Stimulated activated CD4-positive, alpha-beta T cell treated with anti-CD3 and anti-CD28 coated beads, Interleukin-1b, Interleukin-23, amount 100 ng/mL, for 4 hours (primary cell): ENCODE results near the gene TMOD2.

Experiments used
- DNase-seq, 2 donors: peaks; one replicate each; pipeline ENCODE4 v3.0.0-alpha.2; 2020; ENCODE audit warnings: low read depth in 2 of 2

The TMOD2 gene

DNA sequence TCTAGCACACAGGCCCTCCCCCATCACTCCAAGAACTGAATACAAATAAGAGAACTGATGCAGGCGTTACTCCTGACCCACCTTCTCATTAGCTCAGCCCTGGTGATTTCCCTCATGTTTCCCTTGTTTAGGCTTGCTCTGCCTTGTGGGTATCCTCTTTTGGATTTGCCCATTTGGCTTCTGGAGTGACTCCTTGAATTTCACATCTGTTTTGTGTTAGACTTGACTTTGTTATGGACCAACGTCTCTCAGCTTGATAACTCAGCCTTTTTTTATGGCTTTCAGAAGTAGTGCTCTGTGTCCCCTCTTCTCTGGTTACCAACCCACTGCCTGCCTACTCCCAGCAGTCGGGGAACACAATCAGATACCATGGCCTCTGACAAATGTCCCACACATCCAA lies 66.8 kb downstream of the TMOD2 start:
- DNase-seq, result no peak

DNA sequence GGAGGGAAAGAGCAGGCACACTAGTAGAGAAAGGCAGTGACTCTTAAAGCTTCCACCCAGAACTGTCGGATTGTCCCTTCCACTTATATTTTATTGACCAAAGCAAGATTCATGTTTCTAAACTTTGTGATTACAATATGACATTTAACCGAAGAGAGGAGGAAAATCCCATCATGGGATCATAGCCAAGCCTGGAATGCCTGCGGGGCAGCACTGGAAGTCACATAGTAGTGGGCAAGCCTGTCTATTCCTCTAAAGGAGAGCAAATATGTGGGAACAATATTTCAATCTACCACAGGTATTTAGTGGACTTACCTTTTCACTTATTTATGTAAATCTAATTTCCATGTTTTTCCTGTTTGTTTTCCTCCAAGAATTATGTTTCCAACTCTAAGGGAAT lies 74.3 kb downstream of the TMOD2 start:
- DNase-seq, result no peak

GRCh38 chr15:51828621-51829375 lies 77.4 kb downstream of the TMOD2 start:
- DNase-seq, result no peak

DNA sequence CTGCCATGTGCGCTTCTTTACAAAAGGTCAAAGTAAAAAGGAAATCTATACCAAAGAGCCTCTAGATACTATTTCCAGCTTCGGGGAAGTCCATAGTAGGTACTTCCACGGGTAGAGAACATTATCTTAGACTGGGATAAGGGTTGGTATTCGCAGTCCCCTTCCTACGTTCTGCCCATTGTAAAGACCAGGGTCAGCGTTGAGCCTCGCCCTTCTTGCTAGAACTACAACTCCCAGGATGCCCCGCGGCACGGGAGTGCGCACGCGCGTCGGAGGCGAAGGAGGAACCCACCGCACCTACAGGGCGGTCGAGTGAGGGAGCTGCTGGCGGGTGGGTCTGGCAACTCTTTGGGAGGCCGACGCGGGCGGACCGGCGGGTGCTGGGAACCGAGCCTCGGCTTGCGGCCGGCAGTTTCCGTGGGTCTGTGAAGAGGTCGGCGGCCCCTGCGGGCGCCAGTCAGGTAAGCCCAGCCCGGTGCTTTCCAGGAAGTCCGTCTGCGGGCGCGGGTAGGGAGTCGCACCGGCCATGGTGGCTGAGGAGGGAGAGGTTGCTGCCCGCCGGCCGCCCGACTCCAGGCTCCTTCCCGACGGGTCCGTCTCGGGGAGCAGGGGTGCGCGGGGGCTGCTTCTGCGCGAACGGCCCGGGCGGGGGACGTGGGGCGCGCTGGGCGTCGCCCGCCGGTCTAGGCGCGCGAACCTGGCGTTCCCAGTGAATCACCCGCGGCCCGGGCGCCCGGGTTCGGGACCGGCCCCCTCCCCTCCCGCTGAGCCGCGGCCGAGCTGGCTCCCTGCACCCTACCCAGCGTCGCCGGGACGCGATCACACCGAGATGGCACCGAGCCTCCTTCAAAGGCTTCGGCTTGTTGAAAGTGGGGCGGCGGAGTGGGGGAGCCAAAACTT lies 78.2 kb downstream of the TMOD2 start, which contains the start of gene TMOD3:
TSS of gene TMOD3 (plus strand) at position 278 of the 900 bp plus-strand sequence. CDS start 33,232 bp downstream, outside the sequence.
- peak; percentile 84 to 86 for DNase-seq

GRCh38 chr15:51830276-51830806 lies 78.9 kb downstream of the TMOD2 start:
- DNase-seq, result no peak

DNA sequence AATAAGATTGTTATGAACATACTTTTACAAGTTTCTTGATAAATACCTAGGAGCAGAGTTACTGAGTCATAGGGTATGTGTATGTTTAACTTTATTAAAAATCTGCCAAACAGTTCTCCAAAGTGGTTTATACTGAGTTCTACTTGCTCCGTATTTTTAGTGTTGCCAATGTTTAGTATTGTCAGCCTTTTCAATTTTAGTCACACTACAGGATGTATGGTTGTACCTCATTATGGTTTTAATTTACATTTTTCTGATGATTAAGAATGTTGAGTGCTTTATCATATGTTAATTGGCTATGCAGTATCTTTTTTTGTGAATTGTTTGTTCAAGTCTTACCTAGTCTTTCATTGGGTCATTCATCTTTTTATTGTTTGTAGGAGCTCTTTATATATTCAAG lies 82.4 kb downstream of the TMOD2 start:
- no peak for DNase-seq

DNA sequence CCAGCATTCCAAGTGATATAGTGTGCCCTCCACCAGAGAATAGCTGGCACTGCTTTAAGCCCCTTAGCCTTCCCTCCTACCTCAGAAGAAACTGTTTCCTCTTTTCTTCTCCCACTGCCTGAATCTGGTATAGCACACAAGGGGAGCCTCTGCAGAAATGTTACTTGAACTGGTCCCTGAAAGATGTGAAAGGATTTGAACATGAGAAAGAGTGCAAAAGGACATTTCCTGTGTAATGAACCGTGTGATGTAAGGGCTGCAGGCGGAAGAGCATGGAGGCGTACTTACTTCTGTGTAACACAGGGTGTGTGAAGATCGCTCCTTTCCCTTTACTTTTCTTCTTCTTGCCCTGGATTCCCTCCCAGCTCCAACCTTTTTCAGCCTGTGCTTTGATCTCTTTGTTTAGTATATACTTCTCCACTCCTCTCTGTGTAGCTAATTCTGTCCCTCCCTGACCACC lies 86.4 kb downstream of the TMOD2 start:
- no peak for DNase-seq

DNA sequence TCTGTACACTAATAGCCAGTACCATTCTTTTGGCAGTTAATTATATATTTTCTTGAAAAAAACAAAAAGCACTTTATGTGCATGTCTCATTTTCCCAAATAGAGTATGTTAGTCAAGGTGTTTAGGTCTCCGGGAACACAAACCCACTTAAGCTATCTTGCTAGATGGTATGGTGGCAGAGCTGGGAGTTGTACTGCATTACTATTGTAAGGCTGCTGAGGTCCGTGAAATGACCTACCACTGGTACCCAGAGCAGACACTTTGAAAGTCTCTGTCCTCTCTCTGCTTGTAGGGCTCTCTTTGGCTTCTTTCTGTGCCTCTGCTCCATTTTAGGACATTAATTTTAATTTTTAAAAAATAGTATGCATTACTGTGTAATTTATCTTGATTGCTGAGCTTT lies 86.9 kb downstream of the TMOD2 start:
- no peak for DNase-seq

GRCh38 chr15:51840692-51841091 lies 89.3 kb downstream of the TMOD2 start:
- DNase-seq, result no peak

DNA sequence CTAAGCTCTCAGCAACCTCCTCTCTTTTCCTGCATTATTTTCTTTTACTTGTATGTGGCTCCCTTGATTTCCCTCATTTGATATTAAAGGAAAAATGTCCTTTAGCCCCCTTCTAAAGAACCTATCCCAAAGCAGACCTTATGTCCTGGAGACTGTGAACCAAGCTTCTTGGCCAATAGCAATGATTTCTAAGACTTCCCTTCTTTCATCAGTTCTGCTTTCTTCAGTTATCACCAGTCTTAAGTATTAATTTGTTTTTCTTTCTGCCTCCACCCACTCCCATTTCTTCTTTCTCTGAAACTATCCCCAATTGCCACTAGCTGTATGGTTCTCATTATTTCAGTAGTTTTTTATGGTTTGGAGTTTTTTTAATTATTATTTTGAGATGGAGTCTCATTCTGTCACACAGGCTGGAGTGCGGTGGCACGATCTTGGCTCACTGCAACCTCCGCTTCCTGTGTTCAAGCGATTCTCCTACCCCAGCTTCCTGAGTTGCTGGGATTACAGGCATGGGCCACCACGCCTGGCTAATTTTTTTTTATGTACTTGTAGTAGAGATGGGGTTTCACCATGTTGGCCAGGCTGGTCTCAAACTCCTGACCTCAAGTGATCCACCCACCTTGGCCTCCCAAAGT lies 90.1 kb downstream of the TMOD2 start:
- no peak for DNase-seq

DNA sequence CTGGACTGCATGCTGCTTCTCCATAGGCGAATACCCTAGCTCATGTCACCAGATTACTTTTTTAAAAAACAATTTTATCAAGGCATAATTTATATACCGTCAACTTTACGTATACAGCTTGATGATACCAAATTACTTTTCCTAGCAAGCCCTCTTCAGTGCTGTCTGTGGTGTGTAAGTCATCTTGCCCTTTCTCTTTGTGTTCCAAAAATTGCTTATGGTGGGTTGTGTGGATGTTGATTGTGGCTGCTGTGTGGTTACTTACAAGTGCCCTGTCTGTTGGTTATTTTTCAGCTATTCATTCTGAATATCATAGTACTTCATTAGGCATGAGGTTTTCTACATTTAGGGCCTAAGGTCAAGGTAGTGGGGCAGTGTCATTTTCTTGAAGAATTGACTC lies 90.9 kb downstream of the TMOD2 start:
- DNase-seq, result no peak

- DNase-seq, result no peak
Measured at GRCh38 chr15:51842852-51843737, 91.7 kb downstream of the TMOD2 start.

- DNase-seq, result no peak
Measured at GRCh38 chr15:51844747-51845426, 93.5 kb downstream of the TMOD2 start.

GRCh38 chr15:51846066-51846462 lies 94.7 kb downstream of the TMOD2 start:
- DNase-seq, result no peak

DNA sequence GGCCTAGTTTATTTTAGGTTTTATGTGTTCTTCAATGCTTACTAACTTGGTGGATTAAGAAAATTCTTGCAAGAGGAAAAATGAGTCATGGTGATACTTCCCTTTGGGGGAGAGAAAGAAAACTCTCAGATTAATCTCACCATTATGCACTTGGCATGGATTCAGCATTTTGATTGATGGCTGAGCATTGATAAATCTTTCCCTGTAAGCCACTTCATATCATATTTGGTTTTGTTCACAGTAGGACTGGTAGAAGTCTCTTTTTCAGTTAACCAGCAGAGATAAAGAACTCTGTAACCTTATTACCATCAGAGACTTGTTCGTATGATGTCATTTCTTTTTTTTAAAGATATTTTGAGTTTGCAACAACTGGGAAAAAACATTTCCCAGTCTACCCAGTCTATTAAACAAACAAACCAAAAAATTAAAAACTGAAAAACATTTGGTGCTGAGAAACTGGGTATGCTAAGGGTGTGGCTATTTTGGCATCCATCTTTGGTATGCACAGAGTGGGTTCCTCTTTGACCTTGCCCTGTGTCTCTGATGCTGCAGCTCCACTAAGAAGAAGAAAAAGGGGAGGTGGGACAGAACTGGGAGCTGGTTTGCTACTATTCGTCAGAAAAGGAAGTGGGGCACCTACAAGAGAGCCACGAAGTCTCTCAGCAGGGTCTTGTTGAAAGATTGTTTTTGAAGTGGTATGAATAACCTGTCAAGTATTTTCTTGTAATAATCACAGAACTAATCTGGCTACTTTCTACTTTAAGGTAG lies 95.2 kb downstream of the TMOD2 start:
- DNase-seq, result no peak

GRCh38 chr15:51848811-51849210 lies 97.4 kb downstream of the TMOD2 start:
- no peak for DNase-seq

DNA sequence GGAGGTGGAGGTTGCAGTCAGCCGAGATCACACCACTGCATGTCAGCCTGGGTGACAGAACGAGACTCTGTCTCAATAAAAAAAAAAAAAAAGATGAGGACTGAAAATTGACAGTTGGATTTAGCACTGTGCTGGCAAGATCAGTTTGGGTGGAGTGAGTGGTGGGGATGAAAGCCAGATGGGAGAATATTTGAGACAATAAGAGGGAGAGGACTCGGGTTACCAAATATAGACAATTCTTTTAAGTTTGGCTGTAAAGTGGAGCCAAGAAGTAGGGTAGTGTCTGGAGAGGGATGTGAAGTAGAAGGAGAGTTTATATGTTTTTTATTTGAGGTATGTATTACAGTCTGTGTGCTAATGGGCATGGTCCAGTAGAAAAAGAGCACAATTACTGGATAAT lies 98.5 kb downstream of the TMOD2 start:
- DNase-seq, result no peak

GRCh38 chr15:51853998-51854397 lies 102.6 kb downstream of the TMOD2 start:
- DNase-seq, result no peak

DNA sequence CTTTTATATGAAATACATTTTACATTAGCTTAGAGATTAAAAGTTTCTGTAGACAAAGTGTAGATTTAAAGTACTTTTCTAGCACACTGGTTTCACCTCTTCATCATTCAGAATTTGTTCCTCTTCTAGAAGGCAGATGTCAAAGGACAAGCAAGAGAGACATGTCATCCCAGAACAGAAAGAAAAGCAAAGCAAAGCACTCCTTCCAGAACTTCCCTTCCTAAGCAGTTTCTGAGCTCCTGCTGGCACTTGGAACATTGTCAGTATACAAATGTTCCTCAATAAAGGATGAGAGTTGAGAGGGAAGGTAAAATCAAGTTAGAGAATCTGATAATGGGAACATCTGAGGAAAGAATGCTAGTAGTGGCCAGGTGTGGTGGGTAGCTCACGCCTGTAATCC lies 104.2 kb downstream of the TMOD2 start:
- no peak for DNase-seq
